GM19240 (cell line): Measurements from ENCODE around the gene MPND.

Source experiments
- DNase-seq: peaks from one replicate; pipeline ENCODE4 v3.0.0; 2011; ENCODE audit warnings: low spot score; ENCODE audit not compliant: insufficient read length

Gene MPND

DNA sequence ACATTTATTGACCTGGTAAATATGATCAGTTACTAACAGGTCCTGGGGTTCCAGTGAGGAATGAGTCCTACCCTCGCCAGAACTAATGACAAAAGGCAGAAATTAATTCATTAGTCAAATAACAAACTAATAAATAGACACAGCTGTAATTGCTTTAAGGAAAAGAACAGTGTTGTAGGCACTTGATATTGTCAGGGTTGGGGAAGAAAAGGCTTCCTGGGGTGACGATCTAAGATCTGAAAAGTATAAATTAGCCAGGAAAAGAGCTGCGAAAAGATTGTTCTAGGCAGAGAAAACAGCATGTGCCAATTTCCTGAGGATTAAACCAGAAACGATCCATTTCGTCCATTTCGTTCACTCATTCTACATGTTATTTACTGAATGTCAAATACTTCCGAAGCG, 58.4 kb downstream of the MPND start:
- DNase-seq, result no peak

GRCh38 chr19:4402171-4403004, 59.0 kb downstream of the MPND start, which contains the start of gene CHAF1A:
TSS of gene CHAF1A (plus strand) at chr19:4402640. CDS start at chr19:4402763, 123 bp downstream.
- DNase-seq, result peak; percentile 100

GRCh38 chr19:4403005-4403761, 59.8 kb downstream of the MPND start:
- no peak for DNase-seq

DNA sequence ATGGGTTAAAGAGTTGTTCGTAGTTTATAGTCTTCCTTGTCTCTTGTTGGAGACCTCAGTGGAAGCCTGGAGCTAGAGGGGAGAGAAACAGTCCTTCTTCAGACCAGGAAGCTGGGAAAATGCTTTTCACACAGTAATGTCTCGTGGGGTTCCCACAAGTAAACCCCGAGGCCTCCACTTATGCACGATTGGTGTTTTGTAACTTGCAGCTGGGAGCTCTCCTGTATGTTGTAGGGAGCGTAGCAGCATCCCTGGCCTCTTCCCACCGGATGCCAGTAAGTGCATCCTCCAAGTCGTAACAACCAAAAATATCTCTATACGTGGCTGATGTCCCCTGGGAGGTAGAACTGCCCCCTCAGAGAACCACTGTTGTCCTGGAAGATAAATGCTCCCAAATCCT, 62.6 kb downstream of the MPND start:
- no peak for DNase-seq

DNA sequence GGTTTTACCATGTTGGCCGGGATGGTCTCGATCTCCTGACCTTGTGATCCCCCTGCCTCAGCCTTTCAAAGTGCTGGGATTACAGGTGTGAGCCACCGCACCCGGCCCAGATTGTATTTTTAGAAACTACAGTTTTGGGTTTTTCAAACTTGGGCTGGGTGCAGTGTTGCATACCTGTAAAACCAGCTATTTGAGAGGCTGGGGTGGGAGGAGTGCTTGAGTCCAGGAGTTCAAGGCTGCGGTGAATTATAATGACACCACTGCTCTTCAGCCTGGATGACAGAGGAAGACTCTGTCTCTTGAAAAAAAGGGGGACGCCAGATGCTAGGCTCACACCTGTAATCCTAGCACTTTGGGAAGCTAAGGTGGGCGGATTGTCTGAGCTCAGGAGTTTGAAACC, 63.3 kb downstream of the MPND start:
- DNase-seq, result no peak

GRCh38 chr19:4409123-4409933, 66.0 kb downstream of the MPND start:
- no peak for DNase-seq
